K562 (cell line): ENCODE measurements around the gene EPHB1.

Experiments
- ADNP ChIP-seq: fragments of 200-800 bp; sonication (Bioruptor generic); IDR thresholded peaks from 2 replicates; pipeline ENCODE4 v1.6.1; 2016; ENCODE audit warnings: missing genetic modification characterization, missing compliant biosample characterization
- EZH2 ChIP-seq: IDR thresholded peaks from 2 replicates; pipeline ENCODE4 v1.6.1; 2012; ENCODE audit warnings: low read depth, mild to moderate bottlenecking, inconsistent platforms, low read length, borderline replicate concordance
- NR4A1 ChIP-seq, 2 experiments: fragments of 250-450 bp in 1 of 2; fragments of 450-650 bp in 1 of 2; sonication (Bioruptor Pico) in 1 of 2; IDR thresholded peaks; 2 replicates each; pipeline versions ENCODE4 v1.4.0 to v1.6.1; 2016 to 2020; ENCODE audit warnings: mild to moderate bottlenecking in 2 of 2, missing compliant biosample characterization in 1 of 2, missing genetic modification characterization in 1 of 2, moderate library complexity in 1 of 2
- SP1 ChIP-seq: sonication (generic); formaldehyde crosslinking; IDR thresholded peaks from 2 replicates; pipeline ENCODE4 v1.8.1; 2022; ENCODE audit warnings: mild to moderate bottlenecking, missing genetic modification reagents
- SRSF9 ChIP-seq: fragments of 200-400 bp; formaldehyde crosslinking; IDR thresholded peaks from 2 replicates; pipeline ENCODE4 v1.6.1; 2017; ENCODE audit warnings: low read depth, low read length, borderline replicate concordance
- TF ChIP-seq, protein P1 (sequence below), 3 experiments: IDR thresholded peaks in 2 of 3; conservative IDR thresholded peaks in 1 of 3; 2 replicates each; pipeline ENCODE4 v1.5.1; 2011 to 2012; ENCODE audit warnings: low read length in 3 of 3, mild to moderate bottlenecking in 3 of 3, control low read depth in 2 of 3, improper control_type of control experiment in 1 of 3, inconsistent platforms in 1 of 3, low read depth in 1 of 3, mixed read lengths in 1 of 3, moderate library complexity in 1 of 3; ENCODE audit not compliant: insufficient read depth in 2 of 3

DNA sequence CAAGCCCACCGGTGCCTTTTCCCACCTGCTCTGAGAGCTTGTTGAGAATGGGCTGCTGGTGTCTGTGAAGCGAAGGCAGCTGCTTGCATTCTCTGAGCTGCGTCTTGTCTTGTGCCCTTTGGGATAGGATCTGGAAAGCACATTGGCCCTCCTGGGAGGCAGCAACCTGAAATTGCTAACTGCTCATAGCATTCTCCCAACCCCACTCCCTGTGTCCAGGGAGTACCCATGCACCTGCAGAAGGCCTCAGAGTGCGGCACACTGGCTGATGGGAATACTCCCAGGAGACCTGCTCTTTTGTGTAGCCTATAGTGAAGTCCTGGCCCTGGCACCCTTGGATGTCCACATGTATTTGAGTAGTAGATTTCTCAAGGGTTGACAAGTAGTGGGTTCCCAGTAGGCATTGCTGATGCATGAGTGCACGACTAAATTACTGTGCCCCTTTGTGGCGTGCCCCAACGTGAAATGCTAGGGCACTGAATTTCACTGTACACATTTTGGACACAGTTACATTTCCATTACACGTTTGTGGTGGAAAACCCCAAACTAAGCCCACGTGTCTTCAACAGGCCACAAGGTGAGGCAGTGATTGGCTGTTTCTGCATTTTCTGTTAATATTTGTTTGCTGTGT is 3.7 kb downstream of the EPHB1 start:
- TF ChIP-seq SP1 (CRISPR knock-in tag) (no peak), ADNP (tag) (no peak), SRSF9 (no peak), EZH2 (no peak), NR4A1 (CRISPR knock-in tag; IDR thresholded peaks at IDR 0.05) (no peak), NR4A1 (tag; IDR thresholded peaks at IDR 0.05) (no peak)
- TF ChIP-seq, protein P1, sequence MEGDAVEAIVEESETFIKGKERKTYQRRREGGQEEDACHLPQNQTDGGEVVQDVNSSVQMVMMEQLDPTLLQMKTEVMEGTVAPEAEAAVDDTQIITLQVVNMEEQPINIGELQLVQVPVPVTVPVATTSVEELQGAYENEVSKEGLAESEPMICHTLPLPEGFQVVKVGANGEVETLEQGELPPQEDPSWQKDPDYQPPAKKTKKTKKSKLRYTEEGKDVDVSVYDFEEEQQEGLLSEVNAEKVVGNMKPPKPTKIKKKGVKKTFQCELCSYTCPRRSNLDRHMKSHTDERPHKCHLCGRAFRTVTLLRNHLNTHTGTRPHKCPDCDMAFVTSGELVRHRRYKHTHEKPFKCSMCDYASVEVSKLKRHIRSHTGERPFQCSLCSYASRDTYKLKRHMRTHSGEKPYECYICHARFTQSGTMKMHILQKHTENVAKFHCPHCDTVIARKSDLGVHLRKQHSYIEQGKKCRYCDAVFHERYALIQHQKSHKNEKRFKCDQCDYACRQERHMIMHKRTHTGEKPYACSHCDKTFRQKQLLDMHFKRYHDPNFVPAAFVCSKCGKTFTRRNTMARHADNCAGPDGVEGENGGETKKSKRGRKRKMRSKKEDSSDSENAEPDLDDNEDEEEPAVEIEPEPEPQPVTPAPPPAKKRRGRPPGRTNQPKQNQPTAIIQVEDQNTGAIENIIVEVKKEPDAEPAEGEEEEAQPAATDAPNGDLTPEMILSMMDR (IDR thresholded peaks at IDR 0.05 in 2 of 3, conservative IDR thresholded peaks at IDR 0.05 in 1 of 3; ENCODE audit: insufficient read depth in 2 of 3, low read depth in 1 of 3, low read length in 3 of 3) = no peak
